HUES6 (cell line): ENCODE data around the gene GPHN.
A peak's percentile ranks its signal among the peaks of the same experiment; 100 is the strongest.
"Not testable (repeated sequence)": the region's sequence is repeated elsewhere in the genome, so short reads cannot be mapped to it uniquely, and the experiment has no call there.

ENCODE experiments used
- H3K27ac ChIP-seq: 2 replicates; pipeline ENCODE4 v1.7.0; 2013; ENCODE audit warnings: low read depth, mild to moderate bottlenecking, low read length, inconsistent platforms
- H3K27me3 ChIP-seq: 2 replicates; pipeline ENCODE4 v1.6.1; 2013; ENCODE audit warnings: low read length; ENCODE audit not compliant: control insufficient read depth, insufficient read depth
- H3K36me3 ChIP-seq: 2 replicates; pipeline ENCODE4 v1.6.1; 2013; ENCODE audit warnings: low read length; ENCODE audit not compliant: control insufficient read depth, insufficient read depth
- H3K4me1 ChIP-seq: 2 replicates; pipeline ENCODE4 v1.6.1; 2013; ENCODE audit warnings: low read length; ENCODE audit not compliant: control insufficient read depth, insufficient read depth
- H3K4me3 ChIP-seq: 2 replicates; pipeline ENCODE4 v1.5.1; 2013; ENCODE audit warnings: low read depth, low read length
- H3K9ac ChIP-seq: one replicate; pipeline ENCODE4 v1.6.1; 2013; ENCODE audit warnings: mild to moderate bottlenecking, low read length
- H3K9me3 ChIP-seq: 2 replicates; pipeline ENCODE4 v1.6.1; 2013; ENCODE audit warnings: low read depth, low read length; ENCODE audit not compliant: control insufficient read depth, insufficient read depth

GPHN gene

GRCh38 chr14:66502836-66503235 lies 5.1 kb upstream of the GPHN start:
- H3K4me3 ChIP-seq, H3K4me1 ChIP-seq, H3K9ac ChIP-seq, H3K36me3 ChIP-seq, H3K9me3 ChIP-seq, H3K27ac ChIP-seq, H3K27me3 ChIP-seq: not testable (repeated sequence)

- Histone ChIP-seq H3K9me3 (no peaks in the 10 kb centered on the region), H3K27me3 (no peaks in the 10 kb centered on the region), H3K27ac (no peak overlapping the region), H3K4me3 (no peak overlapping the region), H3K4me1 (no peaks in the 10 kb centered on the region), H3K9ac (no peak overlapping the region), H3K36me3 (no peaks in the 10 kb centered on the region)
These were observed 4.4 kb upstream of the GPHN start for GRCh38 chr14:66503532-66503931.

- H3K36me3 ChIP-seq = no peaks in the 10 kb centered on the region
- H3K9ac ChIP-seq = peak overlapping the region; percentile 76
- no peaks in the 10 kb centered on the region for H3K9me3 ChIP-seq
- H3K27me3 ChIP-seq = peaks cover 24% of the 10 kb centered on the region
- H3K4me3 ChIP-seq = peak overlapping the region; percentile 99
- no peaks in the 10 kb centered on the region for H3K4me1 ChIP-seq
- no peak overlapping the region for H3K27ac ChIP-seq
These were observed 696 bp upstream of the GPHN start for GRCh38 chr14:66507181-66507721.

GRCh38 chr14:66508547-66508845 lies 549 bp downstream of the GPHN start:
- Histone ChIP-seq H3K27ac (peak overlapping the region; percentile 46; the same call in 1 of the 2 replicates), H3K9ac (peak overlapping the region; percentile 85), H3K4me3 (peak overlapping the region; percentile 99), H3K9me3 (no peaks in the 10 kb centered on the region), H3K36me3 (no peaks in the 10 kb centered on the region), H3K27me3 (peaks cover 24% of the 10 kb centered on the region), H3K4me1 (no peaks in the 10 kb centered on the region)

- H3K27me3 ChIP-seq = peaks cover 24% of the 10 kb centered on the region
- peak overlapping the region; percentile 85 for H3K9ac ChIP-seq
- H3K36me3 ChIP-seq = no peaks in the 10 kb centered on the region
- H3K9me3 ChIP-seq = no peaks in the 10 kb centered on the region
- peak overlapping the region; percentile 99 for H3K4me3 ChIP-seq
- no peaks in the 10 kb centered on the region for H3K4me1 ChIP-seq
- peak overlapping the region; percentile 28; the same call in 1 of the 2 replicates for H3K27ac ChIP-seq
These were observed 1.1 kb downstream of the GPHN start for GRCh38 chr14:66508846-66509621.

- H3K9me3 ChIP-seq = no peaks in the 10 kb centered on the region
- H3K4me3 ChIP-seq = peak overlapping the region; percentile 99
- H3K9ac ChIP-seq = no peak overlapping the region
- H3K4me1 ChIP-seq = no peaks in the 10 kb centered on the region
- H3K27ac ChIP-seq = no peak overlapping the region
- peaks cover 24% of the 10 kb centered on the region for H3K27me3 ChIP-seq
- H3K36me3 ChIP-seq = no peaks in the 10 kb centered on the region
These were observed 1.9 kb downstream of the GPHN start for GRCh38 chr14:66509874-66510273.

- Histone ChIP-seq H3K4me3 (no peak overlapping the region), H3K36me3 (no peaks in the 10 kb centered on the region), H3K27ac (no peak overlapping the region), H3K27me3 (peaks cover 24% of the 10 kb centered on the region), H3K9ac (no peak overlapping the region), H3K9me3 (no peaks in the 10 kb centered on the region), H3K4me1 (no peaks in the 10 kb centered on the region)
These were observed 3.9 kb downstream of the GPHN start for GRCh38 chr14:66511849-66512248.

- Histone ChIP-seq H3K36me3 (no peaks in the 10 kb centered on the region), H3K27ac (no peak overlapping the region), H3K4me3 (no peak overlapping the region), H3K27me3 (peaks cover 19% of the 10 kb centered on the region), H3K9ac (no peak overlapping the region), H3K9me3 (no peaks in the 10 kb centered on the region), H3K4me1 (no peaks in the 10 kb centered on the region)
These were observed 6.3 kb downstream of the GPHN start for GRCh38 chr14:66514213-66514612.

GRCh38 chr14:66530526-66530925 lies 22.6 kb downstream of the GPHN start:
- Histone ChIP-seq H3K27ac (no peak overlapping the region), H3K27me3 (no peaks in the 10 kb centered on the region), H3K9ac (no peak overlapping the region), H3K4me3 (no peak overlapping the region), H3K9me3 (peaks cover 1% of the 10 kb centered on the region; the same call in 1 of the 2 replicates), H3K4me1 (no peaks in the 10 kb centered on the region), H3K36me3 (no peaks in the 10 kb centered on the region)

GRCh38 chr14:66539034-66539433 lies 31.1 kb downstream of the GPHN start:
- Histone ChIP-seq H3K4me1 (no peaks in the 10 kb centered on the region), H3K27me3 (no peaks in the 10 kb centered on the region), H3K9ac (no peak overlapping the region), H3K4me3 (no peak overlapping the region), H3K9me3 (peaks cover 5% of the 10 kb centered on the region; the same call in 1 of the 2 replicates), H3K36me3 (no peaks in the 10 kb centered on the region), H3K27ac (no peak overlapping the region)

- Histone ChIP-seq H3K27ac (no peak overlapping the region), H3K9ac (no peak overlapping the region), H3K27me3 (no peaks in the 10 kb centered on the region), H3K9me3 (peaks cover 5% of the 10 kb centered on the region; the same call in 1 of the 2 replicates), H3K36me3 (no peaks in the 10 kb centered on the region), H3K4me3 (no peak overlapping the region), H3K4me1 (no peaks in the 10 kb centered on the region)
These were observed 32.1 kb downstream of the GPHN start for GRCh38 chr14:66540038-66540437.
